Skeletal muscle tissue (tissue), 4 donors: ENCODE results near the gene GAS2L1. TPM values are rescaled to one million over a fixed set of nuclear protein-coding genes. Genes with fewer than 3 reads are reported as not detected.

Source experiments
- H3K27ac ChIP-seq: one replicate; pipeline ENCODE4 v1.7.0; 2013; ENCODE audit warnings: mild to moderate bottlenecking, low read depth, low read length, inconsistent platforms
- H3K27me3 ChIP-seq, 3 donors: one replicate each; pipeline ENCODE4 v1.7.0; 2013; ENCODE audit warnings: low read length in 3 of 3; ENCODE audit not compliant: control insufficient read depth in 3 of 3, insufficient read depth in 3 of 3
- H3K36me3 ChIP-seq, 3 donors: one replicate each; pipeline ENCODE4 v1.7.0; 2013; ENCODE audit warnings: low read length in 3 of 3; ENCODE audit not compliant: control insufficient read depth in 3 of 3, insufficient read depth in 3 of 3
- H3K4me1 ChIP-seq, 3 donors: one replicate each; pipeline ENCODE4 v1.7.0; 2013; ENCODE audit warnings: low read length in 3 of 3, mild to moderate bottlenecking in 3 of 3; ENCODE audit not compliant: control insufficient read depth in 3 of 3, insufficient read depth in 3 of 3
- H3K4me3 ChIP-seq, 3 donors: one replicate each; pipeline ENCODE4 v1.7.0; 2013; ENCODE audit warnings: low read length in 3 of 3
- H3K9ac ChIP-seq, 3 donors: one replicate each; pipeline ENCODE4 v1.7.0; 2013; ENCODE audit warnings: low read length in 3 of 3, mild to moderate bottlenecking in 3 of 3, moderate library complexity in 2 of 3, low read depth in 1 of 3
- H3K9me3 ChIP-seq, 3 donors: one replicate each; pipeline ENCODE4 v1.7.0; 2013; ENCODE audit warnings: low read length in 3 of 3; ENCODE audit not compliant: control insufficient read depth in 3 of 3
- total RNA-seq: library from RNA; depleted of rRNA; stranded (reverse); fragments of >200 nt; gene quantifications from one replicate; pipeline ENCODE4 v1.2.3, GENCODE V29; 2014
- donor health status: Osteomylitis.

GAS2L1 gene
- total RNA-seq, 1 donor from 2014 or later = 3.1 TPM

DNA sequence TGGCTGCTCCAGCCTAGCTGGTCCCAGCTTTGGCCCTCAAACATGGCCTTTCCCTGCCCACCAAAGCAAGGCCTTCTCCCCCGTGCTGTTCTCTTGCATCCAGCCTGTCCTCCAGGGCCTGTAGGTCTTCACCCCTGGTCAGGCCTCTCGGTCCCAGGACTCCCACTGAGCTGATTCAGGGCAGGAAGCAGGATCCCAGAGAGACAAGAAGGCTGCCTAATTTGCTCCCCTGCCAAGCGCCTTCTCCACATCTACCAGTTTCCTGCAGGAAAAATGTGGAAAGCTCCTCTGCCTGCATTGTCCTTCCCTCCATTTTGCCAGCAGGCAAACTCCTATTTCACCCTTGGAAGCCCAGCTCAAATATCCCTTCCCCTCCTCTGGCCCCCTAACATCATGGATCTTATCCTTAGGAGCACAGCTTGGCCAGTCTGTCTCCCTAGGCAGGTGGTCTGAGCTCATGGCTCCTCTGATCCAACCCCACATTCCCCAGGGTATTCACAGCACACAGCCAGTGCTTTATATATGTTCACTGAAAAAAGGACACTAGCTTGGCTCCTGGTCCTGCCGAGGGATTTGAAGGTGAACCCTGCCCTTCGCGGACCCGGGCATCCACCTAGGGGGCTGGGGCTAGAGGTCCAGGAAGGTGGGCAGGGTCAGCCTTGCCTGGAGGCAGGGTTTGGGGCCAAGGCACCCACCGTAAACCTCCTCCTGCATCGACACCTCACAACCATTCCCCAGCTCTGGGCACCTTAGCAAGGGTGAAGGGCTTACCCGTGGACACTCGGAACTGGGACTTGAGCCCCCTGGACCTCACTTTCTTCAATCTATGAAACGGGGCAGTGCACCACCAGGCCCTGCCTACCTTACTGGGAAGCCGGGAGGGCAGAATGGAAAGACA, 39.6 kb upstream of the GAS2L1 start:
- Histone ChIP-seq H3K4me1 (peaks cover 51 to 54% (median 51%) of the 10 kb centered on the region in 3 donors), H3K27me3 (no peaks in the 10 kb centered on the region), H3K4me3 (peak overlapping the region; percentile 89 to 98 (median 96)), H3K9me3 (no peaks in the 10 kb centered on the region), H3K36me3 (peaks cover 7 to 18% (median 15%) of the 10 kb centered on the region in 3 donors), H3K27ac (peak overlapping the region; percentile 100), H3K9ac (peak overlapping the region; percentile 99 to 100 (median 100))

DNA sequence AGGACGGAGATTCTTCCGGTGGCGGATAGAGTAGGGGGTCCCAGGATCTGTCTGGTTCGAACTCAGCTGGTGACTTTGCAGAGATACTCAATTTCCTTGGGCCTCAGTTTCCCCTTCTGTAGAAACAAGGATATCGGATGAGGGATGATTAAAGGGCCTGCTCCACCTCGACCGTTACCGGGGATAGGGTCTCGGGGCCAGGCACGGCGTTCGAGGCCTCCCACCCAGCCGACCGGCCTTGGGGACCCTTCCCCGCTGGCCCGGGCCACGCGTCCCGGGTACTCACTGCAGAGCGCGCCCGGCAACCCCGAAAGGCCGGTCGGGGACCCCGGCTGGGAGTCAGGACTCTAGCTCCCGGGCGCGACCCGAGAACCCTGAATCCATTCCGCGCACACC, 39.0 kb upstream of the GAS2L1 start:
- Histone ChIP-seq H3K27me3 (no peaks in the 10 kb centered on the region), H3K4me3 (peak overlapping the region; percentile 89 to 98 (median 96)), H3K36me3 (peaks cover 7 to 18% (median 15%) of the 10 kb centered on the region in 3 donors), H3K9me3 (no peaks in the 10 kb centered on the region), H3K4me1 (peaks cover 55 to 61% (median 57%) of the 10 kb centered on the region in 3 donors), H3K27ac (peak overlapping the region; percentile 100), H3K9ac (peak overlapping the region; percentile 99 to 100 (median 100))

GRCh38 chr22:29267858-29268510, 38.5 kb upstream of the GAS2L1 start, which contains the start of the genes EWSR1 and RHBDD3:
Gene EWSR1, plus strand, starts transcription at chr22:29268268. Its CDS starts 69 bp downstream, at chr22:29268337.
Gene RHBDD3, minus strand, starts transcription at chr22:29267981. Its CDS starts 2,355 bp downstream, at chr22:29265626.
- H3K9ac ChIP-seq = peak within 1 kb of the TSS; percentile 99 to 100 (median 100)
- peak within 1 kb of the TSS; percentile 100 for H3K27ac ChIP-seq
- peaks cover 7 to 23% (median 18%) of the 10 kb centered on the region in 3 donors for H3K36me3 ChIP-seq
- no peaks in the 10 kb centered on the region for H3K9me3 ChIP-seq
- H3K27me3 ChIP-seq = no peaks in the 10 kb centered on the region
- H3K4me3 ChIP-seq = peak within 1 kb of the TSS; percentile 89 to 98 (median 96)
- H3K4me1 ChIP-seq = peaks cover 58 to 66% (median 59%) of the 10 kb centered on the region in 3 donors

GRCh38 chr22:29268511-29269229, 37.8 kb upstream of the GAS2L1 start:
- Histone ChIP-seq H3K9ac (peak overlapping the region; percentile 99 to 100 (median 100)), H3K4me3 (peak overlapping the region; percentile 89 to 98 (median 96)), H3K27ac (peak overlapping the region; percentile 100), H3K9me3 (no peaks in the 10 kb centered on the region), H3K36me3 (peaks cover 8 to 29% (median 24%) of the 10 kb centered on the region in 3 donors), H3K27me3 (no peaks in the 10 kb centered on the region), H3K4me1 (peaks cover 57 to 67% (median 59%) of the 10 kb centered on the region in 3 donors)

- Histone ChIP-seq H3K4me1 (peaks cover 51 to 62% (median 55%) of the 10 kb centered on the region in 3 donors), H3K27me3 (no peaks in the 10 kb centered on the region), H3K36me3 (peaks cover 10 to 29% (median 24%) of the 10 kb centered on the region in 3 donors), H3K9ac (peak overlapping the region; percentile 99 to 100 (median 100)), H3K4me3 (peak overlapping the region; percentile 89 to 98 (median 96)), H3K27ac (peak overlapping the region; percentile 100), H3K9me3 (no peaks in the 10 kb centered on the region)
Measured at GRCh38 chr22:29269230-29269604, 37.2 kb upstream of the GAS2L1 start.

- Histone ChIP-seq H3K9me3 (no peaks in the 10 kb centered on the region), H3K4me1 (peaks cover 50 to 61% (median 53%) of the 10 kb centered on the region in 3 donors), H3K27me3 (no peaks in the 10 kb centered on the region), H3K9ac (peak overlapping the region; percentile 99 to 100 (median 100)), H3K36me3 (peaks cover 10 to 29% (median 26%) of the 10 kb centered on the region in 3 donors), H3K27ac (peak overlapping the region; percentile 100), H3K4me3 (peak overlapping the region; percentile 89 to 98 (median 96))
Measured at GRCh38 chr22:29269731-29270474, 36.5 kb upstream of the GAS2L1 start.

DNA sequence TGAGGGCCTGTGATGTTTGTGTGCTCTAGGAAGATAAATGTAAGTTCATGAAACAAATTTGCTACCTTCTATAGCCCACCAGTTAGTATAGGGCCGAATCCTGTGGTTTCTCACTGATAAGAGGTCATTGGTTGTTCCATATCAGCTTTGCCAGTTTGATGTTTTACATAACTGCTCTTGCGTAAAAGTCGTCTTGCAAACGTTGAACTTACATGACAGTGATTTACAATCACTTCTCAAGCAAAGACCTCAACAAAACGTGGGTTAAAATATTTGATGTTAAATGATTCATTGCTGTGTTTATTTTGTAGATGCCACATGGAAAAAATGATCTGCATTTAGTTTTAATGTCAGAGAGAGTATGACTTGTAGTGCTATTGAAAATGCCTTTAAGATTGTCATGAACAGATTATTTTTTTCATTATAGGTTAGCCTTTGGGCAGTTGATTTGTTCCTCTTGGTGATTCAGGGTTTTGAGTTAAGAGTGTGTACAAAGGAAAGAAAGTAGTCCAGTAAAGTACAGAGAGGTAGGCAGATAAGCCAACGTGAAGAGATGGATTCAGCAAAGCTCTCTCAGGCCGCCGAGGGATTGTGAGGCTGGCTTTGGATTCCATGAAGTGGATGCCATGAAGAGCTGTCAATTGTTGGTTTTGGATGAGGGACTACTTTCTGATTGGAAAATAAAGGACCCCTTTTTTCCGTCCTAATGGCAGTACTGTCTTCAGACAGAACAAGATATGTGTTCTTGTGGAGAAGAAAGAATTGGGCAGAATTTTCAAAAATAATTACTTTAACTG, 35.8 kb upstream of the GAS2L1 start:
- Histone ChIP-seq H3K4me3 (peak overlapping the region; percentile 89 to 98 (median 96)), H3K27me3 (no peaks in the 10 kb centered on the region)

DNA sequence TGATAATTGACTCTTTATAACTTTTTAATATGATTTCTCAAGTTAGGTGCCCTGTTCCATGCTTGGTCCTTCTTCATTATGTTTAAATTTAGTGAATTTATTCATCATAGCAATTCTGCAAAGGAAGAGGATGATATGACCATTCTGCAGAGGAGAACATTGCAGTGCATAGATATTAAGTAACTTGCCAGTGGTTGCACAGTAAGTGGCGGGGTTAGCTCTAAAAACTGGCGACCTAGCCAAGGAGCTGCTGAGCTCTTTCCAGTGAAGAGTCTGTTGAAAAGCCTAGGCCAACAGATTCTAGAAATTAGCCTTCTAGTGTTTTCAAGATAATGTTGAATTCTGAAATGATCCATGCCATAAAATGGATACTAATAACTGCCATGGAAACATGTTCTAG, 33.8 kb upstream of the GAS2L1 start:
- H3K9me3 ChIP-seq = no peaks in the 10 kb centered on the region
- H3K4me1 ChIP-seq = peaks cover 34 to 54% (median 46%) of the 10 kb centered on the region in 3 donors
- no peak overlapping the region for H3K4me3 ChIP-seq
- peaks cover 15 to 38% (median 33%) of the 10 kb centered on the region in 3 donors for H3K36me3 ChIP-seq
- H3K27ac ChIP-seq = no peak overlapping the region
- H3K9ac ChIP-seq = no peak overlapping the region
- no peaks in the 10 kb centered on the region for H3K27me3 ChIP-seq

More for the DNA sequence above, 35.8 kb upstream of the GAS2L1 start:
- Histone ChIP-seq H3K4me1 (peaks cover 50 to 66% (median 59%) of the 10 kb centered on the region in 3 donors), H3K27ac (peak overlapping the region; percentile 31), H3K36me3 (peaks cover 7 to 29% (median 23%) of the 10 kb centered on the region in 3 donors), H3K9me3 (no peaks in the 10 kb centered on the region), H3K9ac (peak overlapping the region; percentile 41 to 100 (median 99))
